HG02610 (cell line): ENCODE measurements around the gene ABLIM1.

Experiments used
- ATAC-seq: cut with Tn5 transposase; IDR thresholded peaks from one replicate; pipeline ENCODE4 v1.9.1; 2021; ENCODE audit warnings: mild to moderate bottlenecking, moderate library complexity; ENCODE audit not compliant: unreplicated experiment

The ABLIM1 gene

GRCh38 chr10:114499116-114499515 lies 159.0 kb downstream of the ABLIM1 start:
- peak; percentile 18 for ATAC-seq

- ATAC-seq: peak; percentile 64
Measured at GRCh38 chr10:114498413-114499111, 159.5 kb downstream of the ABLIM1 start.

DNA sequence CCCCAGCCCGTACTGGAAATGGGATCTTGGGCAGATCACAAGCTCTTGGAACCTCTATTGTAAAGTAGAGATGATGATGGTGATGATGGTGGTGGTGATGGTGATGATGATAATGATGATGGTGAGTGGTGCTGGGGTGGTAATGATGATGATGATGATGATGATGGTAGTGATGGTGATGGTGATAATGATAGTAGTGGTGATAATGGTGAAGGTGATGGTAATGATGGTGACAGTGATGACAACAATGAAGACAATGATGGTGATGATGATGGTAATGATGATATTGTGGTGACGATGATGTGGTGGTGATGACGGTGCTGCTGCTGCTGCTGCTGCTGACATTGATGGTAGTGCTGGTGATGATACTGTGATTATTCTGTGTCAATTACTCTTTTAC lies 162.8 kb downstream of the ABLIM1 start:
- no peak for ATAC-seq

DNA sequence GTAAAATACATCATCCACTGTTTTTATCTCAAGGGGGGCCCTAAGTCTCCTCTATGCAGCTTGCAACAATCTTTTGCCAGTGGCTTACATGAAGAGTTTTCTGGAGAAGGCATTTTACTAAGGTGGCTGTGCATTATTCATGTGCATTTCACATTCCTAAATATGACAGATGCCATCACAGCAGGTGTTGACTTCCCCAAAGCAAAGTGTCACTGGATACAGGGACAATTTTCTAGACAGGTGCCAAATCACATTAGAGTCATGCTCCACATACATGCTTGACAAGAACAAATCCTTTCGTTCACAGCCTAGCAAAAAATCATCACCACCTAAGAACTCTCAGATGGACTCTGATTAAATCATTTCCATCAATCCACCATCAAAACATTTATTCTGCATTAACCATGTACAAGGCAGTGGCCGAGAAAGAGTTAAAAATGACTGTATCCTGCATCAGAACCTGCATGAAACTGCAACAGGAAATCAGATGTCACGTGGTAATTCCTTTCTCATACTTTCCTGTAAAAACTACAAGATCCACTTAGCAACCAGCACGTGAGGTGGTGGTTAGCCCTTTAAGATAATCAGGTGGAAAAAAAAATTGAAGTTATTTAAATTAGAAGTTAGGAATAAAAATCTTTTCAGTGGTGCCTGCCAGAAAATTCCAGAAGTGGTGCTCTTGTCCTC lies 165.6 kb downstream of the ABLIM1 start:
- ATAC-seq: no peak

DNA sequence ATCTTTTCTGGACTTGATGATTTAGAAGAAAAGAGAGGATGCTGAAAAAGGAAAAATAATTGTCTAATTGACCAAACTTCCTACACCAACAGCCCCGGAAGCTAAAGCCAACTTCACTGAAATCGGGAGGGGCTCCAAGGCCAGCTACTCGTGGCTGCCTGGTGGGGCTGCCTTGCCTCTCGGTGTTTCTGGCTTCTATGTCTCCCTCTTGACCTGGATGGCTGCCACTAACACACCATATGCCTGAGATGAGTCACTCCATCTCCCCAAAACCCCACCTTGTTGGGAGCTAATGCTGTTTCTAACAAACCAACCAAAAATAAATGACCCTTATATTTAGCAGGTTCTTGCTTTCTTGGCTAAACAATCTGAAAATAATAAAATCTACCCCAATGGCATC lies 166.1 kb downstream of the ABLIM1 start:
- ATAC-seq: no peak

- no peak for ATAC-seq
Measured at GRCh38 chr10:114491419-114491818, 166.7 kb downstream of the ABLIM1 start.

GRCh38 chr10:114489521-114490310 lies 168.4 kb downstream of the ABLIM1 start:
- no peak for ATAC-seq

- ATAC-seq: no peak
Measured at GRCh38 chr10:114487815-114488536, 170.1 kb downstream of the ABLIM1 start.

GRCh38 chr10:114486938-114487814 lies 170.9 kb downstream of the ABLIM1 start:
- no peak for ATAC-seq

GRCh38 chr10:114485696-114486400 lies 172.2 kb downstream of the ABLIM1 start:
- ATAC-seq: no peak

- ATAC-seq: no peak
Measured at GRCh38 chr10:114483575-114483974, 174.5 kb downstream of the ABLIM1 start.

DNA sequence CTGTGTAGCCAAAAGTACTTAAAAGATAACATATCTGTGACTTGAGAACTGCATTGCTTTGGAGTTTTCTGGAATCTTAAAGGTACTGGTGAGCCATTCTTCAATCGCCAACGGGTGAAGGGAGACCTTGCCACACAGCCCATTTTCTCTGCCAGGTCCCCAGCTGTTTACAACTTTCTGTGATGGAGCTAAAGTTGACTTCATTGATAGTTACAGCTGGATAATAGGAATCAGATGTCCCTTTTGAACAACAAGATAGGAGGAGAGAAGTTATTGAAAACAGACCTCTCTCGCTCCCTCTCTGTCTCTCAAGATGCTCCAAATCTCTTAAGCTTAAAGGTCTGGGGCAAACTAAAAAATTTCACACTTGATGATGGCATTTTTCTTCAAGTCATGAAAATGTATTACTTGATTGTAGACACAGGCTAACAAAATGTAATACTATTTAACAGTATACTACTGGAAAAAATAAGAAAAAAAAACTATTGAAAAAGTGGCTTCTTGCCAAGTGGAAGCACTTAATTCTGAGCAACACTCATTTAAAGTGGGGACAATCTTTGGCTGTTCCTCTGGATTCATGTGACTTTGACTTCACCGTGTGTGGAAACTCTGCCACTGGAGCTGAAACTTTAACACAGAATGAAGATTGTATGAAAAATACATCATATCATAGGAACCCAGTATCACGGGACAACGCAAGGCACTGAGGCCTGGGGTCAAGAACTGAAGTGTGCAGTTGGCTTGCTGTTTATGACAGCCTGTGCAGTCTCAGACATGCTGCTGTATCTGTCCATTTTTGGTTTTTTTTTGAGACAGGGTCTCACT lies 175.4 kb downstream of the ABLIM1 start:
- ATAC-seq: no peak

- no peak for ATAC-seq
Measured at GRCh38 chr10:114481055-114481454, 177.0 kb downstream of the ABLIM1 start.

GRCh38 chr10:114479836-114480235 lies 178.2 kb downstream of the ABLIM1 start:
- ATAC-seq: no peak

- no peak for ATAC-seq
Measured at GRCh38 chr10:114479307-114479706, 178.8 kb downstream of the ABLIM1 start.

DNA sequence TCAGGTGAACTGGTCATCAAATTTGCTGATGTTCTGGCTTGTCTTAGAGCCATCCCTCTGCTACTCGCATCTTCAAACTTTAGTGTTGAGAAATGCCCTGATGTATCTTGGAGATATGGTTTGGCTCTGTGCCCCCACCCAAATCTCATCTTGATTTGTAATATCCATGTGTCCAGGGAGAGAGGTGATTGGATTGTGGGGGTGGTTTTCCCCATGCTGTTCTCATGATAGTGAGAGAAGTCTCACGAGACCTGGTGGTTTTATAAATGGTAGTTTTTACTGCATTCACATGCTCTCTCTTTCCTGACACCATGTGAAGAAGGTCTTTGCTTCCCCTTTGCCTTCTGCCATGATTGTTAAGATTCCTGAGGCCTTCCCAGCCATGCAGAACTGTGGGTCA lies 179.8 kb downstream of the ABLIM1 start:
- no peak for ATAC-seq

DNA sequence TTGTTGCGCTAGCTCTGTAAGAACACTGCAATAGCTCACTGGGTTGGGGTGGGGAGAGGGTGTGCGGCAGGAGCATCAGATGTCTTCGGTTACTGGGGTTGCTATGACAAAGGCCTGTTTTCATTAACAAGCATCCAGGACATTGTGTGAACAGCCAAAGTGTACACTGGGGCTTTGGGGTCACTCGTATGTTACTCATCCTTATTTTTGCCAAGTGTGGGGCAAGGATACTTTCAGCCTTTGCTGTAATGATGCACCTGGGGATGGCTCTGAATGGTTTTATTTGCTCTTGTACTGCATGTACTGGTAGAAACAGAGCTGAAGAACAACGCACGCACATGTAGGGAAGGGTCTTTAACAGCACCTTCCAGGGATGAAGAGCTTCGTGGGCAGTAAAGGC lies 180.8 kb downstream of the ABLIM1 start:
- no peak for ATAC-seq

- no peak for ATAC-seq
Measured at GRCh38 chr10:114474989-114475388, 183.1 kb downstream of the ABLIM1 start.

GRCh38 chr10:114473776-114474175 lies 184.3 kb downstream of the ABLIM1 start:
- no peak for ATAC-seq
